ENCODE results near the gene ADAMTSL3.

- TF ChIP-seq CTCF (IDR thresholded peaks at IDR 0.05) (no peak), POLR2A (IDR thresholded peaks at IDR 0.05) (no peak), EP300 (IDR thresholded peaks at IDR 0.05; ENCODE audit: low read depth) (no peak)
These were observed 352.5 kb downstream of the ADAMTSL3 start for GRCh38 chr15:84006421-84006820.

Measured in transverse colon (tissue), 3 donors.